Neural cell (in vitro differentiated cells): ENCODE data around the gene MAP2. TPM values are rescaled to one million over a fixed set of nuclear protein-coding genes. Genes with fewer than 3 reads are reported as not detected.

Source experiments
- H2AFZ ChIP-seq: fragments of 200-600, 300-800 bp; sonication (generic), shearing (Covaris generic); 2 replicates; pipeline ENCODE4 v1.6.0; 2014; ENCODE audit warnings: low read depth, mild to moderate bottlenecking, antibody characterized with exemption, low read length, moderate library complexity
- H3F3A ChIP-seq: fragments of 200-600 bp; shearing (Covaris generic); 2 replicates; pipeline ENCODE4 v1.6.1; 2016; ENCODE audit warnings: mild to moderate bottlenecking, moderate library complexity, mixed read lengths, antibody characterized with exemption, low read length; ENCODE audit not compliant: insufficient read depth, poor library complexity, severe bottlenecking
- H3K27ac ChIP-seq: fragments of 200-600, 300-800 bp; sonication (generic), shearing (Covaris generic); 2 replicates; pipeline ENCODE4 v1.5.1; 2014; ENCODE audit warnings: mild to moderate bottlenecking, low read length, moderate library complexity
- H3K27me3 ChIP-seq: fragments of 300-800, 200-600 bp; sonication (generic), shearing (Covaris generic); 2 replicates; pipeline ENCODE4 v1.6.0; 2014; ENCODE audit warnings: mild to moderate bottlenecking, low read depth, low read length, moderate library complexity; ENCODE audit not compliant: insufficient read depth
- H3K36me3 ChIP-seq: fragments of 300-800, 200-600 bp; sonication (generic), shearing (Covaris generic); 2 replicates; pipeline ENCODE4 v1.5.1; 2014; ENCODE audit warnings: mild to moderate bottlenecking, antibody characterized with exemption, low read length, moderate library complexity; ENCODE audit not compliant: insufficient read depth
- H3K4me2 ChIP-seq: fragments of 300-800, 200-600 bp; sonication (generic), shearing (Covaris generic); 2 replicates; pipeline ENCODE4 v1.6.0; 2014; ENCODE audit warnings: mild to moderate bottlenecking, low read length
- H3K4me3 ChIP-seq: fragments of 300-800, 200-600 bp; sonication (generic), shearing (Covaris generic); 2 replicates; pipeline ENCODE4 v1.5.1; 2014; ENCODE audit warnings: mild to moderate bottlenecking, low read length, moderate library complexity
- H3K79me2 ChIP-seq: fragments of 200-600 bp; shearing (Covaris generic); replicated peaks from 2 replicates; pipeline ENCODE4 v1.6.0; 2014; ENCODE audit warnings: mild to moderate bottlenecking, low read length, moderate library complexity; ENCODE audit not compliant: insufficient read depth
- H3K9ac ChIP-seq: fragments of 300-800, 200-600 bp; sonication (generic), shearing (Covaris generic); 2 replicates; pipeline ENCODE4 v1.6.1; 2016; ENCODE audit warnings: mild to moderate bottlenecking, low read length, mixed read lengths
- H3K9me2 ChIP-seq: fragments of 200-600 bp; shearing (Covaris generic); 2 replicates; pipeline ENCODE4 v1.6.1; 2016; ENCODE audit warnings: mild to moderate bottlenecking, low read length, mixed read lengths; ENCODE audit not compliant: insufficient read depth
- H3K9me3 ChIP-seq: fragments of 200-600, 300-800 bp; sonication (generic), shearing (Covaris generic); 2 replicates; pipeline ENCODE4 v1.6.1; 2016; ENCODE audit warnings: mild to moderate bottlenecking, mixed run types, low read length, moderate library complexity, mixed read lengths
- H4K20me1 ChIP-seq: fragments of 200-600 bp; shearing (Covaris generic); 2 replicates; pipeline ENCODE4 v1.6.1; 2016; ENCODE audit warnings: mild to moderate bottlenecking, mixed run types; ENCODE audit not compliant: insufficient read depth
- EZH2 ChIP-seq: fragments of 200-600, 300-800 bp; shearing (Covaris generic), sonication (generic); IDR thresholded peaks from 2 replicates; pipeline ENCODE4 v1.6.1; 2014; ENCODE audit warnings: antibody characterized with exemption, low read length, borderline replicate concordance, mild to moderate bottlenecking; ENCODE audit not compliant: insufficient read depth, poor library complexity, severe bottlenecking
- MXI1 ChIP-seq: fragments of 450-650 bp; conservative IDR thresholded peaks from 2 replicates; pipeline ENCODE4 v1.6.1; 2014; ENCODE audit warnings: antibody characterized with exemption, mild to moderate bottlenecking; ENCODE audit not compliant: poor library complexity, severe bottlenecking
- POLR2AphosphoS5 ChIP-seq: IDR thresholded peaks from 2 replicates; pipeline ENCODE4 v1.6.1; 2012
- REST ChIP-seq: IDR thresholded peaks from 2 replicates; pipeline ENCODE4 v1.6.1; 2012; ENCODE audit warnings: borderline replicate concordance
- SMC3 ChIP-seq: fragments of 450-650 bp; conservative IDR thresholded peaks from 2 replicates; pipeline ENCODE4 v1.6.1; 2014; ENCODE audit warnings: antibody characterized with exemption, mild to moderate bottlenecking, moderate library complexity; ENCODE audit not compliant: poor library complexity
- TAF1 ChIP-seq: IDR thresholded peaks from 2 replicates; pipeline ENCODE4 v1.6.1; 2012; ENCODE audit warnings: low read depth
- polyA plus RNA-seq: library from polyadenylated mRNA; depleted of rRNA; stranded (reverse); fragments of >200 nt; gene quantifications from 2 replicates; pipeline ENCODE4 v1.2.3, GENCODE V29; 2014

MAP2 gene
- polyA plus RNA-seq, 1 donor from 2014 or later: 450 TPM

GRCh38 chr2:209690029-209690754 is 266.3 kb downstream of the MAP2 start:
- Histone ChIP-seq H3K9me2 (no peaks in the 10 kb centered on the region), H3K9ac (no peak overlapping the region), H3K36me3 (peaks cover 25% of the 10 kb centered on the region), H3F3A (no peaks in the 10 kb centered on the region), H4K20me1 (no peaks in the 10 kb centered on the region), H3K4me3 (no peak overlapping the region), H3K27me3 (no peaks in the 10 kb centered on the region), H3K9me3 (no peaks in the 10 kb centered on the region), H2AFZ (no peak overlapping the region), H3K27ac (no peak overlapping the region), H3K4me2 (no peak overlapping the region), H3K79me2 (peaks cover 22% of the 10 kb centered on the region)
- TF ChIP-seq MXI1 (no peak), EZH2 (no peak), REST (no peak), SMC3 (no peak), TAF1 (no peak), POLR2AphosphoS5 (no peak)

GRCh38 chr2:209694748-209695147 is 270.9 kb downstream of the MAP2 start:
- Histone ChIP-seq H3F3A (peaks cover 3% of the 10 kb centered on the region), H4K20me1 (no peaks in the 10 kb centered on the region), H3K4me2 (no peak overlapping the region), H3K36me3 (peaks cover 36% of the 10 kb centered on the region), H3K27me3 (no peaks in the 10 kb centered on the region), H3K9me2 (no peaks in the 10 kb centered on the region), H3K9me3 (no peaks in the 10 kb centered on the region), H3K27ac (no peak overlapping the region), H3K79me2 (peaks cover 13% of the 10 kb centered on the region), H2AFZ (no peak overlapping the region), H3K9ac (no peak overlapping the region), H3K4me3 (no peak overlapping the region)
- TF ChIP-seq REST (no peak), POLR2AphosphoS5 (peak; percentile 1)
